Astrocyte (in vitro differentiated cells and primary cell): ENCODE measurements around the gene LRMDA. TPM values are rescaled to one million over a fixed set of nuclear protein-coding genes. Genes with fewer than 3 reads are reported as not detected.

ENCODE experiments used
- DNase-seq: peaks from one replicate; pipeline ENCODE4 v3.0.0-alpha.2; 2010; ENCODE audit warnings: low read depth
- FAIRE-seq: peaks from 2 replicates; lab custom pipeline; 2011; peaks lifted over from hg19 to GRCh38; lab: Jason Lieb, UNC
- H2AFZ ChIP-seq: 2 replicates; pipeline ENCODE4 v1.6.0; 2012; ENCODE audit warnings: low read depth, low read length, inconsistent platforms
- H3K27ac ChIP-seq: 2 replicates; pipeline ENCODE4 v1.5.1; 2011; ENCODE audit warnings: low read depth, low read length, inconsistent platforms
- H3K27me3 ChIP-seq: 2 replicates; pipeline ENCODE4 v1.6.0; 2011; ENCODE audit warnings: low read length, inconsistent platforms; ENCODE audit not compliant: insufficient read depth
- H3K36me3 ChIP-seq: 2 replicates; pipeline ENCODE4 v1.5.1; 2011; ENCODE audit warnings: low read length, inconsistent platforms; ENCODE audit not compliant: insufficient read depth
- H3K4me1 ChIP-seq: 2 replicates; pipeline ENCODE4 v1.5.1; 2011; ENCODE audit warnings: low read length, inconsistent platforms; ENCODE audit not compliant: insufficient read depth
- H3K4me2 ChIP-seq: 2 replicates; pipeline ENCODE4 v1.6.0; 2012; ENCODE audit warnings: low read length, inconsistent platforms
- H3K4me3 ChIP-seq: 2 replicates; pipeline ENCODE4 v1.5.1; 2011; ENCODE audit warnings: low read depth, mild to moderate bottlenecking, low read length, inconsistent platforms; ENCODE audit not compliant: insufficient read depth
- H3K79me2 ChIP-seq: 2 replicates; pipeline ENCODE4 v1.6.0; 2012; ENCODE audit warnings: mild to moderate bottlenecking, low read length, inconsistent platforms; ENCODE audit not compliant: insufficient read depth
- H3K9ac ChIP-seq: 2 replicates; pipeline ENCODE4 v1.6.0; 2012; ENCODE audit warnings: mild to moderate bottlenecking, low read length, inconsistent platforms
- H3K9me3 ChIP-seq: 2 replicates; pipeline ENCODE4 v1.5.1; 2012; ENCODE audit warnings: low read depth, mild to moderate bottlenecking, low read length, inconsistent platforms; ENCODE audit not compliant: insufficient read depth
- H4K20me1 ChIP-seq: 2 replicates; pipeline ENCODE4 v1.6.0; 2012; ENCODE audit warnings: low read length, inconsistent platforms; ENCODE audit not compliant: insufficient read depth
- H3K27ac Mint-ChIP-seq: one replicate; pipeline ENCODE4 v1.8.0; 2021; ENCODE audit warnings: mild to moderate bottlenecking, mixed read lengths; ENCODE audit not compliant: unreplicated experiment
- H3K27me3 Mint-ChIP-seq: one replicate; pipeline ENCODE4 v1.8.0; 2021; ENCODE audit warnings: low read depth, mixed read lengths; ENCODE audit not compliant: unreplicated experiment
- H3K36me3 Mint-ChIP-seq: one replicate; pipeline ENCODE4 v1.8.0; 2021; ENCODE audit warnings: low read depth, mixed read lengths; ENCODE audit not compliant: unreplicated experiment
- H3K4me1 Mint-ChIP-seq: one replicate; pipeline ENCODE4 v1.8.0; 2021; ENCODE audit warnings: low read depth, mixed read lengths; ENCODE audit not compliant: unreplicated experiment
- H3K4me3 Mint-ChIP-seq: one replicate; pipeline ENCODE4 v1.8.0; 2021; ENCODE audit warnings: mild to moderate bottlenecking, moderate library complexity, mixed read lengths; ENCODE audit not compliant: unreplicated experiment
- H3K9me3 Mint-ChIP-seq: one replicate; pipeline ENCODE4 v1.8.0; 2021; ENCODE audit warnings: mild to moderate bottlenecking, mixed read lengths; ENCODE audit not compliant: unreplicated experiment
- CTCF ChIP-seq: IDR thresholded peaks from 2 replicates; pipeline ENCODE4 v1.5.1; 2011; ENCODE audit warnings: low read depth, mild to moderate bottlenecking, inconsistent platforms, low read length, moderate library complexity; ENCODE audit not compliant: insufficient read depth
- EZH2 ChIP-seq: IDR thresholded peaks from 2 replicates; pipeline ENCODE4 v1.6.1; 2012; ENCODE audit warnings: mild to moderate bottlenecking, low read length, inconsistent platforms; ENCODE audit not compliant: insufficient read depth
- total RNA-seq: library from RNA; stranded (reverse); gene quantifications from 2 replicates; pipeline ENCODE4 v1.2.1, GENCODE V29; 2021

LRMDA gene
- total RNA-seq, 1 donor from 2014 or later, result 2.7 TPM

GRCh38 chr10:76161301-76161582 lies 729.8 kb downstream of the LRMDA start:
- H3K4me2 ChIP-seq, result no peak overlapping the region

GRCh38 chr10:76168437-76168836 lies 737.0 kb downstream of the LRMDA start:
- H3K36me3 ChIP-seq, result no peaks in the 10 kb centered on the region
- DNase-seq (no peak), FAIRE-seq (peak; percentile 41)
- no peaks in the 10 kb centered on the region for H3K36me3 Mint-ChIP-seq
- H3K9me3 ChIP-seq, result no peaks in the 10 kb centered on the region
- no peak overlapping the region for H3K9ac ChIP-seq
- H4K20me1 ChIP-seq, result no peaks in the 10 kb centered on the region
- H3K27me3 ChIP-seq, result peaks cover 2% of the 10 kb centered on the region
- H3K4me3 ChIP-seq, result no peak overlapping the region
- H3K4me1 ChIP-seq, result no peaks in the 10 kb centered on the region
- peaks cover 12% of the 10 kb centered on the region for H3K9me3 Mint-ChIP-seq
- H3K4me1 Mint-ChIP-seq, result no peaks in the 10 kb centered on the region
- TF ChIP-seq EZH2, result no peak
- no peak for TF ChIP-seq CTCF
- H3K27ac Mint-ChIP-seq, result no peak overlapping the region
- peaks cover 8% of the 10 kb centered on the region for H3K27me3 Mint-ChIP-seq
- H3K4me2 ChIP-seq, result no peak overlapping the region
- no peaks in the 10 kb centered on the region for H3K79me2 ChIP-seq
- H2AFZ ChIP-seq, result no peak overlapping the region
- no peak overlapping the region for H3K27ac ChIP-seq
- no peak overlapping the region for H3K4me3 Mint-ChIP-seq

More at GRCh38 chr10:76161301-76161582, 729.8 kb downstream of the LRMDA start:
- Mint-ChIP-seq H3K27me3 (peaks cover 3% of the 10 kb centered on the region), H3K36me3 (no peaks in the 10 kb centered on the region), H3K27ac (no peak overlapping the region), H3K9me3 (peaks cover 3% of the 10 kb centered on the region), H3K4me3 (no peak overlapping the region), H3K4me1 (no peaks in the 10 kb centered on the region)
- no peak for FAIRE-seq
- DNase-seq, result no peak
- no peaks in the 10 kb centered on the region for H3K36me3 ChIP-seq
- H3K4me1 ChIP-seq, result no peaks in the 10 kb centered on the region
- no peaks in the 10 kb centered on the region for H3K9me3 ChIP-seq
- H3K27me3 ChIP-seq, result peaks cover 7% of the 10 kb centered on the region
- H3K27ac ChIP-seq, result no peak overlapping the region
- H3K4me3 ChIP-seq, result no peak overlapping the region
- no peaks in the 10 kb centered on the region for H4K20me1 ChIP-seq
- no peak overlapping the region for H3K9ac ChIP-seq
- TF ChIP-seq EZH2 (no peak), CTCF (no peak)
- H3K79me2 ChIP-seq, result no peaks in the 10 kb centered on the region
- no peak overlapping the region for H2AFZ ChIP-seq

- Mint-ChIP-seq H3K4me1 (no peaks in the 10 kb centered on the region), H3K27ac (no peak overlapping the region), H3K4me3 (no peak overlapping the region), H3K9me3 (peaks cover 12% of the 10 kb centered on the region), H3K27me3 (peaks cover 8% of the 10 kb centered on the region), H3K36me3 (no peaks in the 10 kb centered on the region)
- no peaks in the 10 kb centered on the region for H3K79me2 ChIP-seq
- H3K9me3 ChIP-seq, result no peaks in the 10 kb centered on the region
- TF ChIP-seq EZH2 (no peak), CTCF (no peak)
- H3K4me3 ChIP-seq, result no peak overlapping the region
- H3K27ac ChIP-seq, result no peak overlapping the region
- no peaks in the 10 kb centered on the region for H4K20me1 ChIP-seq
- H3K9ac ChIP-seq, result no peak overlapping the region
- H3K4me1 ChIP-seq, result no peaks in the 10 kb centered on the region
- no peak overlapping the region for H3K4me2 ChIP-seq
- FAIRE-seq (no peak), DNase-seq (no peak)
- no peak overlapping the region for H2AFZ ChIP-seq
- H3K36me3 ChIP-seq, result no peaks in the 10 kb centered on the region
- peaks cover 2% of the 10 kb centered on the region for H3K27me3 ChIP-seq
Observed at GRCh38 chr10:76169246-76169645, 737.8 kb downstream of the LRMDA start.
